CD4-positive, alpha-beta T cell (primary cell): ENCODE measurements around the gene INSRR. TPM values are rescaled to one million over a fixed set of nuclear protein-coding genes. Genes with fewer than 3 reads are reported as not detected.

Experiments used
- ATAC-seq: fragments of 200-7000 bp; cut with Tn5 transposase; one replicate; pipeline ENCODE4 v1.10.0; 2022; ENCODE audit warnings: mild to moderate bottlenecking; ENCODE audit not compliant: poor library complexity
- CTCF ChIA-PET: fragments of 350-600 bp; sonication (Branson Sonifier 250); formaldehyde crosslinking; loops from one replicate; lab custom pipeline; 2021; ENCODE audit warnings: antibody characterized with exemption, inconsistent platforms; lab: Charles Lee
- POLR2A ChIA-PET: fragments of 350-600 bp; sonication (Branson Sonifier 250); formaldehyde crosslinking; loops from one replicate; lab custom pipeline; 2021; ENCODE audit warnings: antibody characterized with exemption, inconsistent platforms; lab: Charles Lee
- DNase-seq, 14 experiments: peaks; one replicate each; pipeline ENCODE4 v3.0.0-alpha.2; 2013 to 2020; ENCODE audit warnings: mixed read lengths in 2 of 14
- H3K27ac ChIP-seq, 2 donors: one replicate each; pipeline versions ENCODE4 v1.5.1 to v1.7.0; 2013; ENCODE audit warnings: low read length in 2 of 2, low read depth in 1 of 2, mild to moderate bottlenecking in 1 of 2
- H3K27me3 ChIP-seq, 2 experiments: 1 replicate in 1 of 2; 2 replicates in 1 of 2; pipeline versions ENCODE4 v1.6.1 to v1.7.0; 2013; ENCODE audit warnings: low read length in 2 of 2, control low read depth in 1 of 2, mild to moderate bottlenecking in 1 of 2, moderate library complexity in 1 of 2; ENCODE audit not compliant: insufficient read depth in 2 of 2, control insufficient read depth in 1 of 2
- H3K36me3 ChIP-seq: one replicate; pipeline ENCODE4 v1.6.1; 2013; ENCODE audit warnings: low read length, control low read depth; ENCODE audit not compliant: insufficient read depth
- H3K4me1 ChIP-seq: one replicate; pipeline ENCODE4 v1.6.1; 2013; ENCODE audit warnings: low read length, control low read depth; ENCODE audit not compliant: insufficient read depth
- H3K4me3 ChIP-seq: one replicate; pipeline ENCODE4 v1.5.1; 2013; ENCODE audit warnings: mild to moderate bottlenecking, low read length, moderate library complexity
- H3K9me3 ChIP-seq, 2 experiments: 1 replicate in 1 of 2; 2 replicates in 1 of 2; pipeline versions ENCODE4 v1.6.1 to v1.7.0; 2013; ENCODE audit warnings: low read length in 2 of 2, mild to moderate bottlenecking in 2 of 2, control low read depth in 1 of 2, moderate library complexity in 1 of 2; ENCODE audit not compliant: control insufficient read depth in 1 of 2, insufficient read depth in 1 of 2
- H3K27ac Mint-ChIP-seq: one replicate; pipeline ENCODE4 v1.8.0; 2020; ENCODE audit warnings: mixed read lengths
- H3K27me3 Mint-ChIP-seq: one replicate; pipeline ENCODE4 v1.8.0; 2021; ENCODE audit warnings: mixed read lengths
- H3K36me3 Mint-ChIP-seq: one replicate; pipeline ENCODE4 v1.8.0; 2021; ENCODE audit warnings: low read depth, mixed read lengths
- H3K4me1 Mint-ChIP-seq: one replicate; pipeline ENCODE4 v1.8.0; 2021; ENCODE audit warnings: low read depth, mixed read lengths
- H3K4me3 Mint-ChIP-seq: one replicate; pipeline ENCODE4 v1.8.0; 2020; ENCODE audit warnings: mild to moderate bottlenecking, mixed read lengths
- H3K9me3 Mint-ChIP-seq: one replicate; pipeline ENCODE4 v1.8.0; 2020; ENCODE audit warnings: mixed read lengths
- CTCF ChIP-seq: fragments of 200-600 bp; IDR thresholded peaks from one replicate; pipeline ENCODE4 v1.8.0; 2022; ENCODE audit warnings: antibody characterized with exemption, mild to moderate bottlenecking
- intact Hi-C, 2 experiments: fragments of 100-400 bp; cut with DNase I in 1 of 2; cut with micrococcal nuclease in 1 of 2; formaldehyde crosslinking; loops; one replicate each; pipeline versions ENCODE4 v1.15.1 to v1.9.0; 2023 to 2025; cut with DNase I, micrococcal nuclease
- total RNA-seq, 174 experiments: library from RNA in 2 of 174; stranded (reverse) in 2 of 174; gene quantifications; one replicate each; pipeline ENCODE4 v1.2.3 and lab custom pipeline; 2021 to 2026

Gene INSRR
- total RNA-seq, 2 experiments from 2014 or later, result not detected

GRCh38 chr1:156856282-156856785 lies 2.6 kb downstream of the INSRR start:
- Histone ChIP-seq H3K27ac (no peak overlapping the region), H3K4me3 (no peak overlapping the region), H3K27me3 (peaks cover 26 to 30% of the 10 kb centered on the region in 2 experiments), H3K9me3 (peaks cover 0 to 7% of the 10 kb centered on the region in 2 experiments), H3K4me1 (peaks cover 23% of the 10 kb centered on the region), H3K36me3 (no peaks in the 10 kb centered on the region)
- ChIA-PET POLR2A (no interaction called here), CTCF (interaction anchor here (1.0 kb wide), 1 partner anchor 130 kb away, joined by 4 read pairs; no protein-coding TSS in a partner anchor)
- Mint-ChIP-seq H3K36me3 (no peaks in the 10 kb centered on the region), H3K4me1 (peaks cover 22% of the 10 kb centered on the region), H3K9me3 (no peaks in the 10 kb centered on the region), H3K27ac (no peak overlapping the region), H3K4me3 (no peak overlapping the region), H3K27me3 (peaks cover 37% of the 10 kb centered on the region)
- intact Hi-C loops, result no loop called here
- no peak for TF ChIP-seq CTCF
- DNase-seq (no peak), ATAC-seq (no peak)

GRCh38 chr1:156854634-156855033 lies 4.3 kb downstream of the INSRR start:
- peaks cover 6% of the 10 kb centered on the region for H3K4me1 ChIP-seq
- CTCF ChIA-PET, result no interaction called here
- no peaks in the 10 kb centered on the region for H3K36me3 Mint-ChIP-seq
- H3K27ac ChIP-seq, result no peak overlapping the region
- no peak overlapping the region for H3K27ac Mint-ChIP-seq
- intact Hi-C loops, result no loop called here
- H3K9me3 Mint-ChIP-seq, result no peaks in the 10 kb centered on the region
- peaks cover 15 to 16% of the 10 kb centered on the region in 2 experiments for H3K27me3 ChIP-seq
- peaks cover 0 to 4% of the 10 kb centered on the region in 2 experiments for H3K9me3 ChIP-seq
- no peak overlapping the region for H3K4me3 Mint-ChIP-seq
- POLR2A ChIA-PET, result no interaction called here
- no peak for TF ChIP-seq CTCF
- DNase-seq (no peak), ATAC-seq (no peak)
- peaks cover 13% of the 10 kb centered on the region for H3K4me1 Mint-ChIP-seq
- peaks cover 27% of the 10 kb centered on the region for H3K27me3 Mint-ChIP-seq
- no peaks in the 10 kb centered on the region for H3K36me3 ChIP-seq
- H3K4me3 ChIP-seq, result no peak overlapping the region

GRCh38 chr1:156853761-156854160 lies 5.2 kb downstream of the INSRR start:
- Histone ChIP-seq H3K27ac (no peak overlapping the region), H3K36me3 (no peaks in the 10 kb centered on the region), H3K9me3 (peaks cover 0 to 4% of the 10 kb centered on the region in 2 experiments), H3K27me3 (peaks cover 8 to 10% of the 10 kb centered on the region in 2 experiments), H3K4me3 (no peak overlapping the region), H3K4me1 (peaks cover 6% of the 10 kb centered on the region)
- Mint-ChIP-seq H3K4me3 (no peak overlapping the region), H3K36me3 (no peaks in the 10 kb centered on the region), H3K9me3 (no peaks in the 10 kb centered on the region), H3K27me3 (peaks cover 21% of the 10 kb centered on the region), H3K27ac (no peak overlapping the region), H3K4me1 (peaks cover 13% of the 10 kb centered on the region)
- ATAC-seq (no peak), DNase-seq (no peak)
- no peak for TF ChIP-seq CTCF
- POLR2A ChIA-PET, result no interaction called here
- CTCF ChIA-PET, result no interaction called here
- intact Hi-C loops, result no loop called here
